Endothelial cell of umbilical vein (primary cell): Measurements from ENCODE around the gene TXNDC17. TPM values are rescaled to one million over a fixed set of nuclear protein-coding genes. Genes with fewer than 3 reads are reported as not detected.

Experiments used
- BruUV-seq: library from RNA; stranded (reverse); fragments of 400-500 nt; replicated peaks from 2 replicates; lab custom pipeline; 2021; lab: Mats Ljungman, UMichigan
- CTCF ChIA-PET: fragments of 300-600, 350-600 bp; sonication (Branson Sonifier 250); formaldehyde crosslinking; loops from one replicate; lab custom pipeline; 2021; ENCODE audit warnings: antibody characterized with exemption, inconsistent platforms; lab: Charles Lee
- POLR2A ChIA-PET: fragments of 300-600, 350-600 bp; sonication (Branson Sonifier 250); formaldehyde crosslinking; loops from one replicate; lab custom pipeline; 2021; ENCODE audit warnings: antibody characterized with exemption, inconsistent platforms; lab: Charles Lee
- DNase-seq: peaks from one replicate; pipeline ENCODE4 v3.0.0-alpha.2; 2011; ENCODE audit warnings: low read depth, low spot score
- FAIRE-seq: peaks from 2 replicates; lab custom pipeline; 2011; peaks lifted over from hg19 to GRCh38; lab: Jason Lieb, UNC
- H2AFZ ChIP-seq: 2 replicates; pipeline ENCODE4 v1.6.0; 2012; ENCODE audit warnings: low read depth, low read length, control low read depth, inconsistent platforms
- H3K27ac ChIP-seq: 2 replicates; pipeline ENCODE4 v1.5.1; 2011; ENCODE audit warnings: low read depth, mild to moderate bottlenecking, control low read depth, low read length, moderate library complexity; ENCODE audit not compliant: insufficient read depth
- H3K27me3 ChIP-seq, 2 experiments: 2 replicates each; pipeline versions ENCODE4 v1.6.0 to v1.6.1; 2011; ENCODE audit warnings: low read length in 2 of 2, mixed read lengths in 1 of 2; ENCODE audit not compliant: control insufficient read depth in 2 of 2, insufficient read depth in 2 of 2
- H3K36me3 ChIP-seq, 2 experiments: 2 replicates in 1 of 2; 3 replicates in 1 of 2; pipeline ENCODE4 v1.5.1; 2011; ENCODE audit warnings: low read length in 2 of 2, mild to moderate bottlenecking in 1 of 2, moderate library complexity in 1 of 2; ENCODE audit not compliant: control insufficient read depth in 2 of 2, insufficient read depth in 2 of 2; ENCODE audit errors: extremely low read depth in 1 of 2
- H3K4me1 ChIP-seq: 3 replicates; pipeline ENCODE4 v1.5.1; 2011; ENCODE audit warnings: mild to moderate bottlenecking, low read length; ENCODE audit not compliant: control insufficient read depth, insufficient read depth; ENCODE audit errors: extremely low read depth
- H3K4me2 ChIP-seq: 2 replicates; pipeline ENCODE4 v1.6.1; 2011; ENCODE audit warnings: low read length, control low read depth, mixed read lengths; ENCODE audit not compliant: insufficient read depth
- H3K4me3 ChIP-seq, 3 experiments: fragments of 200-600 bp in 1 of 3; sonication (generic), shearing (Covaris generic) in 1 of 3; replicated peaks in 1 of 3; 2 replicates each; pipeline ENCODE4 v1.5.1; 2011 to 2016; ENCODE audit warnings: control low read depth in 3 of 3, low read length in 3 of 3, mild to moderate bottlenecking in 2 of 3, inconsistent platforms in 1 of 3, low read depth in 1 of 3, moderate library complexity in 1 of 3; ENCODE audit not compliant: insufficient read depth in 1 of 3
- H3K79me2 ChIP-seq: 2 replicates; pipeline ENCODE4 v1.6.0; 2012; ENCODE audit warnings: low read length, inconsistent platforms; ENCODE audit not compliant: control insufficient read depth, insufficient read depth
- H3K9ac ChIP-seq: replicated peaks from 2 replicates; pipeline ENCODE3; 2011; ENCODE audit warnings: low read length, control low read depth; ENCODE audit not compliant: insufficient read depth; ENCODE audit errors: extremely low read depth
- H3K9me1 ChIP-seq: replicated peaks from 3 replicates; pipeline ENCODE4 v1.6.0; 2011; ENCODE audit warnings: mild to moderate bottlenecking, low read length; ENCODE audit not compliant: control insufficient read depth, insufficient read depth; ENCODE audit errors: extremely low read depth
- H3K9me3 ChIP-seq: replicated peaks from 2 replicates; pipeline ENCODE4 v1.5.1; 2012; ENCODE audit warnings: low read length, inconsistent platforms; ENCODE audit not compliant: control insufficient read depth, insufficient read depth
- H4K20me1 ChIP-seq: replicated peaks from 2 replicates; pipeline ENCODE3; 2011; ENCODE audit warnings: mild to moderate bottlenecking, low read length; ENCODE audit not compliant: control insufficient read depth, insufficient read depth; ENCODE audit errors: extremely low read depth
- CTCF ChIP-seq, 2 donors: IDR thresholded peaks; 1 replicate in 1 of 2; 2 replicates in 1 of 2; pipeline ENCODE4 v1.5.1; 2011; ENCODE audit warnings: low read length in 2 of 2, mild to moderate bottlenecking in 2 of 2, moderate library complexity in 2 of 2, control low read depth in 1 of 2, inconsistent platforms in 1 of 2, low read depth in 1 of 2; ENCODE audit not compliant: insufficient read depth in 1 of 2; ENCODE audit errors: extremely low read depth in 1 of 2
- EZH2 ChIP-seq: IDR thresholded peaks from 2 replicates; pipeline ENCODE4 v1.6.1; 2012; ENCODE audit warnings: borderline replicate concordance, low read depth, mild to moderate bottlenecking, moderate library complexity, low read length, inconsistent platforms; ENCODE audit not compliant: severe bottlenecking
- FOS ChIP-seq: IDR thresholded peaks from 2 replicates; pipeline ENCODE4 v1.6.1; 2011; ENCODE audit warnings: mild to moderate bottlenecking, low read length, moderate library complexity, borderline replicate concordance; ENCODE audit not compliant: insufficient read depth
- GATA2 ChIP-seq: IDR thresholded peaks from 2 replicates; pipeline ENCODE4 v1.7.0; 2011; ENCODE audit warnings: low read depth, mild to moderate bottlenecking, moderate library complexity, mixed read lengths, low read length; ENCODE audit not compliant: insufficient read length, insufficient read depth
- JUN ChIP-seq: IDR thresholded peaks from 2 replicates; pipeline ENCODE4 v1.6.1; 2011; ENCODE audit warnings: borderline replicate concordance, low read depth; ENCODE audit not compliant: insufficient read length, insufficient read depth
- MAX ChIP-seq: IDR thresholded peaks from 2 replicates; pipeline ENCODE4 v1.6.1; 2011; ENCODE audit not compliant: insufficient read depth, insufficient read length
- MYC ChIP-seq: IDR thresholded peaks from one replicate; pipeline ENCODE4 v1.6.1; 2011; ENCODE audit warnings: mild to moderate bottlenecking, low read depth, low read length
- POLR2A ChIP-seq: IDR thresholded peaks from 2 replicates; pipeline ENCODE4 v1.6.1; 2012; ENCODE audit warnings: low read depth, mild to moderate bottlenecking, control low read depth, low read length
- POLR2AphosphoS5 ChIP-seq: IDR thresholded peaks from 2 replicates; pipeline ENCODE4 v1.6.1; 2012; ENCODE audit warnings: low read depth, mild to moderate bottlenecking, control low read depth, low read length, moderate library complexity; ENCODE audit not compliant: insufficient read depth
- dilution Hi-C: fragments of 300-500 bp; cut with MboI; formaldehyde crosslinking; loops from one replicate; pipeline ENCODE4 v1.15.0; 2019; ENCODE audit warnings: low sequenced_read_pairs; ENCODE audit not compliant: extremely low pct_ligation_motif_present
- intact Hi-C: fragments of 100-400 bp; cut with micrococcal nuclease; formaldehyde crosslinking; loops from one replicate; pipeline ENCODE4 v1.10.0; 2022
- polyA plus RNA-seq, 4 experiments: library from polyadenylated mRNA; depleted of rRNA in 3 of 4; stranded (reverse) in 3 of 4; unstranded in 1 of 4; fragments of >200 nt; gene quantifications; 2 replicates each; pipeline versions ENCODE4 v1.2.1 to v1.2.3, GENCODE V29; 2011 to 2012; ENCODE audit warnings: missing spikeins in 1 of 4
- total RNA-seq: library from RNA; stranded (reverse); gene quantifications from 2 replicates; pipeline ENCODE4 v1.2.3, GENCODE V29; 2021

Gene TXNDC17
- total and polyA plus RNA-seq, 2 donors (not counting 3 experiments of a cell fraction or from before 2014, with no cell fraction given) = 101 to 297 TPM

- H3K27ac ChIP-seq = no peak overlapping the region
- H3K4me3 ChIP-seq = no peak overlapping the region
- FAIRE-seq (no peak), DNase-seq (no peak)
- no peak overlapping the region for H2AFZ ChIP-seq
- dilution Hi-C loops (no loop called here), intact Hi-C loops (no loop called here)
- CTCF ChIA-PET = interaction anchor here (2.0 kb wide), 1 partner anchor 183 kb away, joined by 9 read pairs; no protein-coding TSS in a partner anchor
- no TSS peak for BruUV-seq
- TF ChIP-seq GATA2 (no peak), EZH2 (no peak), MAX (no peak), FOS (no peak), MYC (no peak), CTCF (IDR thresholded peaks at IDR 0.05; ENCODE audit: extremely low read depth in 1 of 2, insufficient read depth in 1 of 2, low read depth in 1 of 2, low read length in 2 of 2) (no peak), POLR2AphosphoS5 (no peak), POLR2A (no peak), JUN (no peak)
- POLR2A ChIA-PET = no interaction called here
- no peaks in the 10 kb centered on the region for H3K4me1 ChIP-seq
- H3K9me1 ChIP-seq = no peaks in the 10 kb centered on the region
- H3K9me3 ChIP-seq = no peaks in the 10 kb centered on the region
- peaks cover 25 to 40% of the 10 kb centered on the region in 2 experiments for H3K27me3 ChIP-seq
- no peaks in the 10 kb centered on the region for H3K79me2 ChIP-seq
- H4K20me1 ChIP-seq = no peaks in the 10 kb centered on the region
- H3K36me3 ChIP-seq = no peaks in the 10 kb centered on the region
- no peak overlapping the region for H3K4me2 ChIP-seq
- no peak overlapping the region for H3K9ac ChIP-seq
Measured at GRCh38 chr17:6660101-6660500, 19.2 kb downstream of the TXNDC17 start.
